ENCODE results near the gene API5.
A peak's percentile ranks its signal among the peaks of the same experiment; 100 is the strongest.
"Not testable (repeated sequence)": the region's sequence is repeated elsewhere in the genome, so short reads cannot be mapped to it uniquely, and the experiment has no call there.

Gene API5

DNA sequence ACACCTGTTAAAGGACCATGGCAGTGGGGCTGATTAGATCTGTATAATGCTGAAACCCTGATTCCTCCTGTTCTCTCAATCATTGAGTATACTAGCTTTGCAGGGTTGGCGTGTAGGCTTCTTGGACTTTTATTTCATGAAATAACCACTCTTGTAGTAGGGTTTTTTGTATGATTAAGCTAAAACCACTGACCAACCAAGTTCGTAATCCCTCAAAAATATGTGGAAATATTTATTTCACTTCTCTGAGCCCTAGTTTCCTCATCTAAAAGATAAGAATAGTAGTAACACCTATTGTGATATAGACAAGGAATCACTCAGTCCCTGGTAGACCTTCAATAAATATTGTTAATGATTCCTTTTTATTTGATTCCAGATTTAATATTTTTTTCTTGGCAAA lies 4.2 kb downstream of the API5 start:
- H3K4me3 Mint-ChIP-seq = no peak overlapping the region
- no peaks in the 10 kb centered on the region for H3K9me3 Mint-ChIP-seq
- H3K27me3 Mint-ChIP-seq (ENCODE audit: low read depth) = no peaks in the 10 kb centered on the region
- peaks cover 42% of the 10 kb centered on the region for H3K4me1 Mint-ChIP-seq
- no peak overlapping the region for H3K27ac Mint-ChIP-seq
- TF ChIP-seq, protein P1, sequence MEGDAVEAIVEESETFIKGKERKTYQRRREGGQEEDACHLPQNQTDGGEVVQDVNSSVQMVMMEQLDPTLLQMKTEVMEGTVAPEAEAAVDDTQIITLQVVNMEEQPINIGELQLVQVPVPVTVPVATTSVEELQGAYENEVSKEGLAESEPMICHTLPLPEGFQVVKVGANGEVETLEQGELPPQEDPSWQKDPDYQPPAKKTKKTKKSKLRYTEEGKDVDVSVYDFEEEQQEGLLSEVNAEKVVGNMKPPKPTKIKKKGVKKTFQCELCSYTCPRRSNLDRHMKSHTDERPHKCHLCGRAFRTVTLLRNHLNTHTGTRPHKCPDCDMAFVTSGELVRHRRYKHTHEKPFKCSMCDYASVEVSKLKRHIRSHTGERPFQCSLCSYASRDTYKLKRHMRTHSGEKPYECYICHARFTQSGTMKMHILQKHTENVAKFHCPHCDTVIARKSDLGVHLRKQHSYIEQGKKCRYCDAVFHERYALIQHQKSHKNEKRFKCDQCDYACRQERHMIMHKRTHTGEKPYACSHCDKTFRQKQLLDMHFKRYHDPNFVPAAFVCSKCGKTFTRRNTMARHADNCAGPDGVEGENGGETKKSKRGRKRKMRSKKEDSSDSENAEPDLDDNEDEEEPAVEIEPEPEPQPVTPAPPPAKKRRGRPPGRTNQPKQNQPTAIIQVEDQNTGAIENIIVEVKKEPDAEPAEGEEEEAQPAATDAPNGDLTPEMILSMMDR (IDR thresholded peaks at IDR 0.05; ENCODE audit: unreplicated experiment in 3 of 3) = no peak
- H3K36me3 Mint-ChIP-seq (ENCODE audit: low read depth) = peaks cover 11% of the 10 kb centered on the region

DNA sequence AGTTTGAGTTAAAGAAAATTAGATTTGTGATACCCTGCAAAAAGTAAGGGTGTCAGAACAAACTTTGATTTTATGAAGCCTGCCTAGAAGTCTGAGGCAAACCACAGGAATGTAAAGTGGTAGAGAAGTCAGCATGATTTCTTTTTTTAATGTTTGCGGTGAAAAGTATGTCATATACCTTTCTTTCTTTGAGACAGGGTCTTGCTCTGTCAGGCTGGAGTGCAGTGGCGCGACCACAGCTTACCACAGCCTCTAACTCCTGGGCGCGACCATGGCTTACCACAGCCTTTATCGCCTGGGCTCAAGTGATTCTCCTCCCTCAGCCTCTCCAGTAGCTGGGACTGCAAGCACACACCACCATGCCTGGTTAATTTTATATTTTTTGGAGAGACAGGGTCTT lies 4.7 kb downstream of the API5 start:
- Mint-ChIP-seq H3K36me3 (ENCODE audit: low read depth) (peaks cover 14% of the 10 kb centered on the region), H3K27ac (no peak overlapping the region), H3K4me3 (no peak overlapping the region), H3K27me3 (ENCODE audit: low read depth) (no peaks in the 10 kb centered on the region), H3K9me3 (no peaks in the 10 kb centered on the region), H3K4me1 (peaks cover 40% of the 10 kb centered on the region)
- TF ChIP-seq, protein P1 (IDR thresholded peaks at IDR 0.05; ENCODE audit: unreplicated experiment in 3 of 3) = no peak

DNA sequence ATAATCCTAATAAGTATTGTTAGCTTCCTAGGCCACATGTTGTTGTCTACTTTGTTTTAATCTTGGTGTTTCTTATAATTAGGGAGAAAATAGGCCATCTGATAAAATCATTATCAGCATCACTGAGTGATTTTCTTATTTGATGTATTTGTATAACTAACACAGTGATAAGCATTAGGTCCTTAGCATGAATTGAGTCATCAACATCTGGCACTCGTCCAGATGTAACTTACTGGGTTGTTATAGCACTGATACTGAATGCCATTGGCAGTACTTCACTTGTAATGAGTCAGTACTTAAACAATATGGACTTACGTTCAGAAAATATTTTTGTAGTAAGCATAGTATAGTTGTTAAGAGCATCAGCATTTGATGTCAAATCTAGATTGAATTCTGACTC lies 16.2 kb downstream of the API5 start:
- H3K4me3 Mint-ChIP-seq = no peak overlapping the region
- no peak overlapping the region for H3K27ac Mint-ChIP-seq
- TF ChIP-seq, protein P1 (IDR thresholded peaks at IDR 0.05; ENCODE audit: unreplicated experiment in 3 of 3) = no peak
- no peaks in the 10 kb centered on the region for H3K27me3 Mint-ChIP-seq (ENCODE audit: low read depth)
- H3K36me3 Mint-ChIP-seq (ENCODE audit: low read depth) = peaks cover 85% of the 10 kb centered on the region
- no peaks in the 10 kb centered on the region for H3K9me3 Mint-ChIP-seq
- no peaks in the 10 kb centered on the region for H3K4me1 Mint-ChIP-seq

DNA sequence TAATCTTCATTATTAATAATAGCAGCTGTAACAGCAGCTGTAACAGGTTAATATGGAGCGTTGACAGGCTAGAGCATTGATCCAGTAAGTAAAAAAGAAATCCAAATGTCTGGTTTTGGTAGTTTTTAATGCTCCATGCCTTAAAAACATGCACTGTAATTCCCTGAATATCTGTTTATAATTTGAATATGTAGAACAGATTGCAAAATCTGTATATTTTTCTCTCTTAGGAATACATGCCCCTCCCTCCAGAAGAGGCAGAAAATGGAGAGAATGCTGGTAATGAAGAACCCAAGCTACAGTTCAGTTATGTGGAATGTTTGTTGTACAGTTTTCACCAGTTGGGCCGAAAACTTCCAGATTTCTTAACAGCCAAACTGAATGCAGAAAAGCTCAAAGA lies 16.7 kb downstream of the API5 start:
- Mint-ChIP-seq H3K27me3 (ENCODE audit: low read depth) (no peaks in the 10 kb centered on the region), H3K4me1 (no peaks in the 10 kb centered on the region), H3K4me3 (no peak overlapping the region)

DNA sequence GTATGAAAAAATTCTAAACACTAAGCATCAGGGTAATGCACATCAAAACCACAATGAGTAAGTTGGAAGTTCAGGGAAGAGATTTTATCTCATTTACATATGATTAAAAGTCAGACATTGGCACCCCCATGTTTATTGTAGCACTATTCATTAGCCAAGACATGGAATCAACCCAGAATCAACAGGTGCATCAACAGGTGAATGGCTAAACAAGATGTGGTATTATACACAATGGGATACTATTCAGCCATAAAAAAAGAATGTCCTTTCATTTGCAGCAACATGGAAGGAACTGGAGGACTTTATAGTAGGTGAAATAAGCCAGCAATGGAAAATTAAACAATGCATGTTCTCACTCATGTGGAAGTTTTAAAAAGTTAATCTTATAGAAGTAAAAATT lies 29.4 kb downstream of the API5 start:
- no peaks in the 10 kb centered on the region for H3K27me3 Mint-ChIP-seq (ENCODE audit: low read depth)
- TF ChIP-seq, protein P1 (IDR thresholded peaks at IDR 0.05; ENCODE audit: unreplicated experiment in 3 of 3) = no peak
- H3K4me3 Mint-ChIP-seq = no peak overlapping the region
- peaks cover 75% of the 10 kb centered on the region for H3K36me3 Mint-ChIP-seq (ENCODE audit: low read depth)
- no peak overlapping the region for H3K27ac Mint-ChIP-seq
- no peaks in the 10 kb centered on the region for H3K4me1 Mint-ChIP-seq
- peaks cover 9% of the 10 kb centered on the region for H3K9me3 Mint-ChIP-seq

More for the DNA sequence above, 16.7 kb downstream of the API5 start:
- Mint-ChIP-seq H3K9me3 (no peaks in the 10 kb centered on the region), H3K27ac (no peak overlapping the region), H3K36me3 (ENCODE audit: low read depth) (peaks cover 83% of the 10 kb centered on the region)
- TF ChIP-seq, protein P1 (IDR thresholded peaks at IDR 0.05; ENCODE audit: unreplicated experiment in 3 of 3) = no peak

DNA sequence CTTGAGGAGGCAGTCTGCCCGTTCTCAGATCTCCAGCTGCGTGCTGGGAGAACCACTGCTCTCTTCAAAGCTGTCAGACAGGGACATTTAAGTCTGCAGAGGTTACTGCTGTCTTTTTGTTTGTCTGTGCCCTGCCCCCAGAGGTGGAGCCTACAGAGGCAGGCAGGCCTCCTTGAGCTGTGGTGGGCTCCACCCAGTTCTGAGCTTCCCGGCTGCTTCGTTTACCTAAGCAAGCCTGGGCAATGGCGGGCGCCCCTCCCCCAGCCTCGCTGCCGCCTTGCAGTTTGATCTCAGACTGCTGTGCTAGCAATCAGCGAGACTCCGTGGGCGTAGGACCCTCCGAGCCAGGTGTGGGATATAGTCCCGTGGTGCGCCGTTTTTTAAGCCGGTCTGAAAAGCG lies 39.6 kb downstream of the API5 start:
- H3K4me1 Mint-ChIP-seq; H3K27ac Mint-ChIP-seq; H3K36me3 Mint-ChIP-seq (ENCODE audit: low read depth); H3K9me3 Mint-ChIP-seq; H3K27me3 Mint-ChIP-seq (ENCODE audit: low read depth): not testable (repeated sequence)
- H3K4me3 Mint-ChIP-seq = peak overlapping the region; percentile 78 to 84 (median 83)
